MM.1S (cell line): ENCODE data around the gene PTPRN2.

Experiments used
- DNase-seq: peaks from one replicate; pipeline ENCODE4 v3.0.0-alpha.2; 2015
- H2AFZ ChIP-seq: fragments of 300-600 bp; sonication (generic); 2 replicates; pipeline ENCODE4 v1.6.0; 2016; ENCODE audit warnings: antibody characterized with exemption, low read length
- H3F3A ChIP-seq: fragments of 300-600 bp; sonication (generic); 2 replicates; pipeline ENCODE4 v1.6.1; 2016; ENCODE audit warnings: mild to moderate bottlenecking, antibody characterized with exemption, low read length, moderate library complexity, mixed read lengths; ENCODE audit not compliant: insufficient read depth
- H3K27ac ChIP-seq: fragments of 300-600 bp; sonication (generic); 2 replicates; pipeline ENCODE4 v1.5.1; 2016; ENCODE audit warnings: mild to moderate bottlenecking, low read length
- H3K27me3 ChIP-seq: fragments of 300-600 bp; sonication (generic); replicated peaks from 2 replicates; pipeline ENCODE4 v1.6.0; 2016; ENCODE audit warnings: low read length; ENCODE audit not compliant: insufficient read depth
- H3K36me3 ChIP-seq: fragments of 300-600 bp; sonication (generic); replicated peaks from 2 replicates; pipeline ENCODE4 v1.6.1; 2016; ENCODE audit warnings: mild to moderate bottlenecking, low read length, mixed read lengths; ENCODE audit not compliant: insufficient read depth
- H3K4me1 ChIP-seq: fragments of 300-600 bp; sonication (generic); 2 replicates; pipeline ENCODE4 v1.6.1; 2016; ENCODE audit warnings: low read length, mixed read lengths
- H3K4me2 ChIP-seq: fragments of 300-600 bp; sonication (generic); 2 replicates; pipeline ENCODE4 v1.6.0; 2016; ENCODE audit warnings: low read depth, low read length
- H3K4me3 ChIP-seq: fragments of 300-600 bp; sonication (generic); 2 replicates; pipeline ENCODE4 v1.5.1; 2016; ENCODE audit warnings: low read length, mixed read lengths
- H3K79me2 ChIP-seq: fragments of 300-600 bp; sonication (generic); 2 replicates; pipeline ENCODE4 v1.6.1; 2016; ENCODE audit warnings: mixed run types, low read length, mixed read lengths
- H3K9ac ChIP-seq: fragments of 300-600 bp; sonication (generic); 2 replicates; pipeline ENCODE4 v1.6.1; 2016; ENCODE audit warnings: low read length, mixed read lengths
- H3K9me2 ChIP-seq: fragments of 300-600 bp; sonication (generic); replicated peaks from 2 replicates; pipeline ENCODE4 v1.6.1; 2016; ENCODE audit warnings: mild to moderate bottlenecking, low read length, mixed read lengths; ENCODE audit not compliant: insufficient read depth
- H3K9me3 ChIP-seq: fragments of 300-600 bp; sonication (generic); replicated peaks from 2 replicates; pipeline ENCODE4 v1.6.1; 2016; ENCODE audit warnings: mild to moderate bottlenecking, low read length, mixed read lengths; ENCODE audit not compliant: insufficient read depth
- H4K20me1 ChIP-seq: fragments of 300-600 bp; sonication (generic); 2 replicates; pipeline ENCODE4 v1.6.1; 2016; ENCODE audit warnings: mild to moderate bottlenecking, low read length, moderate library complexity, mixed read lengths; ENCODE audit not compliant: insufficient read depth
- CTCF ChIP-seq: fragments of 300-600 bp; sonication (generic); IDR thresholded peaks from 2 replicates; pipeline ENCODE4 v1.5.1; 2016; ENCODE audit warnings: antibody characterized with exemption, low read length, mixed read lengths
- EZH2 ChIP-seq: fragments of 300-600 bp; sonication (generic); optimal IDR thresholded peaks from 2 replicates; pipeline ENCODE3; 2017; ENCODE audit warnings: low read depth, mild to moderate bottlenecking, antibody characterized with exemption, low read length, mixed read lengths
- EZH2phosphoT487 ChIP-seq: fragments of 300-600 bp; sonication (generic); IDR thresholded peaks from 2 replicates; pipeline ENCODE4 v1.6.1; 2018; ENCODE audit warnings: antibody characterized with exemption, low read length

The PTPRN2 gene

GRCh38 chr7:158285383-158285770 is 302.2 kb downstream of the PTPRN2 start:
- Histone ChIP-seq H3K9ac (no peak overlapping the region), H3K79me2 (no peaks in the 10 kb centered on the region)

GRCh38 chr7:158284617-158285382 is 302.8 kb downstream of the PTPRN2 start:
- H3K36me3 ChIP-seq = no peaks in the 10 kb centered on the region

More at GRCh38 chr7:158285383-158285770, 302.2 kb downstream of the PTPRN2 start:
- no peak overlapping the region for H3K27ac ChIP-seq
- no peak overlapping the region for H3K4me3 ChIP-seq
- no peaks in the 10 kb centered on the region for H3K9me3 ChIP-seq
- H3K27me3 ChIP-seq = peaks cover 91% of the 10 kb centered on the region
- DNase-seq = no peak
- no peak overlapping the region for H2AFZ ChIP-seq
- no peaks in the 10 kb centered on the region for H4K20me1 ChIP-seq
- H3K4me1 ChIP-seq = no peaks in the 10 kb centered on the region
- H3F3A ChIP-seq = no peaks in the 10 kb centered on the region
- H3K9me2 ChIP-seq = no peaks in the 10 kb centered on the region
- TF ChIP-seq EZH2phosphoT487 (no peak), EZH2 (no peak), CTCF (no peak)
- no peaks in the 10 kb centered on the region for H3K36me3 ChIP-seq
- no peak overlapping the region for H3K4me2 ChIP-seq

GRCh38 chr7:158284121-158284520 is 303.5 kb downstream of the PTPRN2 start:
- Histone ChIP-seq H3F3A (no peaks in the 10 kb centered on the region), H3K36me3 (no peaks in the 10 kb centered on the region), H4K20me1 (no peaks in the 10 kb centered on the region), H3K79me2 (no peaks in the 10 kb centered on the region), H3K9me2 (no peaks in the 10 kb centered on the region), H3K4me3 (no peak overlapping the region), H2AFZ (no peak overlapping the region), H3K4me2 (no peak overlapping the region), H3K27me3 (peaks cover 99% of the 10 kb centered on the region), H3K9me3 (no peaks in the 10 kb centered on the region), H3K4me1 (no peaks in the 10 kb centered on the region), H3K27ac (no peak overlapping the region), H3K9ac (no peak overlapping the region)
- DNase-seq = no peak
- TF ChIP-seq CTCF (no peak), EZH2phosphoT487 (no peak)

More at GRCh38 chr7:158284617-158285382, 302.8 kb downstream of the PTPRN2 start:
- Histone ChIP-seq H3K27me3 (peaks cover 97% of the 10 kb centered on the region), H3K27ac (no peak overlapping the region), H3K9me2 (no peaks in the 10 kb centered on the region), H3F3A (no peaks in the 10 kb centered on the region), H3K79me2 (no peaks in the 10 kb centered on the region), H3K9me3 (no peaks in the 10 kb centered on the region), H3K9ac (no peak overlapping the region), H2AFZ (no peak overlapping the region), H3K4me1 (no peaks in the 10 kb centered on the region), H3K4me3 (no peak overlapping the region), H3K4me2 (no peak overlapping the region), H4K20me1 (no peaks in the 10 kb centered on the region)
- no peak for DNase-seq
- no peak for TF ChIP-seq EZH2phosphoT487
- TF ChIP-seq EZH2 = no peak
- no peak for TF ChIP-seq CTCF
